Central memory CD8-positive, alpha-beta T cell (primary cell): ENCODE measurements around the gene ZSCAN26.

Source experiments
- ATAC-seq: fragments of 150-1000 bp; cut with Tn5 transposase; replicated peaks from 2 replicates; pipeline ENCODE4 v1.10.0; 2022; ENCODE audit warnings: mild to moderate bottlenecking, moderate FRiP score, moderate number of reproducible peaks; ENCODE audit not compliant: poor library complexity, severe bottlenecking; ENCODE audit errors: extremely low read depth
- DNase-seq, 2 donors: peaks; one replicate each; pipeline ENCODE4 v3.0.0; 2021; ENCODE audit warnings: low spot score in 2 of 2
- H3K27ac Mint-ChIP-seq: one replicate; pipeline ENCODE4 v1.8.0; 2022; ENCODE audit warnings: low read depth, mild to moderate bottlenecking, moderate library complexity, mixed read lengths
- H3K27me3 Mint-ChIP-seq: one replicate; pipeline ENCODE4 v1.8.0; 2022; ENCODE audit warnings: mixed read lengths
- H3K36me3 Mint-ChIP-seq: one replicate; pipeline ENCODE4 v1.8.0; 2022; ENCODE audit warnings: mild to moderate bottlenecking, moderate library complexity, mixed read lengths; ENCODE audit not compliant: insufficient read depth
- H3K4me1 Mint-ChIP-seq: one replicate; pipeline ENCODE4 v1.8.0; 2022; ENCODE audit warnings: mixed read lengths
- H3K4me3 Mint-ChIP-seq: one replicate; pipeline ENCODE4 v1.8.0; 2022; ENCODE audit warnings: mild to moderate bottlenecking, moderate library complexity, mixed read lengths
- H3K9me3 Mint-ChIP-seq: one replicate; pipeline ENCODE4 v1.8.0; 2022; ENCODE audit warnings: mixed read lengths

The ZSCAN26 gene

DNA sequence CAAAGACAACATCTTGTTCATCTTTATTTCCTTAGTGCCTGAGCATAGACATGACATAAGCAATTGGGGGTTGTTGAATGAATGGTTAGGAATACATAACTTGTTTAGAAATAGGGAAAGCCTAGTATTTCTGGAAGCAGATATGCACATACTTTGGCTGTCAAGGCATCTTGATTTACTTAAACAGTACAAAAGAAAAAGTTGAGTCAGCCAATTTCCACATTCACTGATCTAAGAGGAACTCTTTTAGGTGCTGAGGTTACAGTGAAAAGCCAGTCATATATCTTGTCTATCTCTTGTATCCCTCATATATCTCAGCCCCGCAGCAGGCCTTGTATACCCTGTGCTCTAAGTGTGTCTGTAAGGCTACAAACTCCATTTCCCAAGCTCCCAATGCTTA, 26.5 kb upstream of the ZSCAN26 start:
- H3K27me3 Mint-ChIP-seq = no peaks in the 10 kb centered on the region
- peaks cover 7% of the 10 kb centered on the region for H3K36me3 Mint-ChIP-seq
- DNase-seq = no peak
- H3K4me1 Mint-ChIP-seq = peaks cover 8% of the 10 kb centered on the region
- no peak overlapping the region for H3K27ac Mint-ChIP-seq
- ATAC-seq = no peak
- no peak overlapping the region for H3K4me3 Mint-ChIP-seq
- no peaks in the 10 kb centered on the region for H3K9me3 Mint-ChIP-seq

- Mint-ChIP-seq H3K4me1 (peaks cover 8% of the 10 kb centered on the region), H3K4me3 (no peak overlapping the region), H3K36me3 (peaks cover 17% of the 10 kb centered on the region)
These were observed 23.0 kb upstream of the ZSCAN26 start for GRCh38 chr6:28243946-28244345.

GRCh38 chr6:28245206-28245941, 21.6 kb upstream of the ZSCAN26 start:
- no peaks in the 10 kb centered on the region for H3K27me3 Mint-ChIP-seq
- peaks cover 17% of the 10 kb centered on the region for H3K36me3 Mint-ChIP-seq
- H3K9me3 Mint-ChIP-seq = no peaks in the 10 kb centered on the region
- H3K4me3 Mint-ChIP-seq = no peak overlapping the region
- DNase-seq (no peak), ATAC-seq (no peak)
- H3K4me1 Mint-ChIP-seq = peaks cover 12% of the 10 kb centered on the region
- no peak overlapping the region for H3K27ac Mint-ChIP-seq

More at GRCh38 chr6:28243946-28244345, 23.0 kb upstream of the ZSCAN26 start:
- DNase-seq = no peak
- ATAC-seq = no peak
- no peak overlapping the region for H3K27ac Mint-ChIP-seq
- H3K27me3 Mint-ChIP-seq = no peaks in the 10 kb centered on the region
- no peaks in the 10 kb centered on the region for H3K9me3 Mint-ChIP-seq

DNA sequence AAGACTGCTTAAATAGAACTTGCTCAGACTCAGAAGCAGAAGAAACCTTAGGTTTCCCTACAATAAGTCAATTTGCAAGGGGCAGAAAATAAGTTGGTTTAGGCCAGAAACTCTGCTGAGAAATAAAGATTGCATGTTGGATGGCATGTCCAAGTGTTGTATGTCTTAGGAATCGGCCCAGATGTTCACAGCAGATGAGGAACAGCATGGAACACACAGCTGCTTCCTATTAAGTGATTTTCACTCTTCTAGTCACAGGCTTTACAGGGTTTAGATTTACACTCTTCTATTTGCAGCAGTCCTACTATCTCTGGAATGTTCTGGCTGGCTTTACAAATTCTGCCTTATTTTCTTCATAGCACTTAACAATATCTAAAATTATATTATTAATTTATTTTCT, 18.0 kb upstream of the ZSCAN26 start:
- Mint-ChIP-seq H3K9me3 (no peaks in the 10 kb centered on the region), H3K4me1 (peaks cover 24% of the 10 kb centered on the region), H3K4me3 (no peak overlapping the region), H3K27me3 (no peaks in the 10 kb centered on the region), H3K27ac (no peak overlapping the region), H3K36me3 (peaks cover 16% of the 10 kb centered on the region)
- DNase-seq = no peak
- no peak for ATAC-seq

GRCh38 chr6:28250747-28251146, 16.2 kb upstream of the ZSCAN26 start:
- H3K4me1 Mint-ChIP-seq = peaks cover 24% of the 10 kb centered on the region
- no peaks in the 10 kb centered on the region for H3K9me3 Mint-ChIP-seq
- no peaks in the 10 kb centered on the region for H3K27me3 Mint-ChIP-seq
- H3K4me3 Mint-ChIP-seq = peak overlapping the region; percentile 99
- peaks cover 11% of the 10 kb centered on the region for H3K36me3 Mint-ChIP-seq
- no peak for DNase-seq
- no peak for ATAC-seq
- no peak overlapping the region for H3K27ac Mint-ChIP-seq

- peaks cover 4% of the 10 kb centered on the region for H3K36me3 Mint-ChIP-seq
- H3K4me1 Mint-ChIP-seq = peaks cover 24% of the 10 kb centered on the region
- ATAC-seq (peak; percentile 67), DNase-seq (peak in 1 of 2 donors; percentile 22)
- peak overlapping the region; percentile 58 for H3K27ac Mint-ChIP-seq
- H3K4me3 Mint-ChIP-seq = peak overlapping the region; percentile 99
- H3K27me3 Mint-ChIP-seq = no peaks in the 10 kb centered on the region
- no peaks in the 10 kb centered on the region for H3K9me3 Mint-ChIP-seq
These were observed 15.3 kb upstream of the ZSCAN26 start for GRCh38 chr6:28251661-28252008.

DNA sequence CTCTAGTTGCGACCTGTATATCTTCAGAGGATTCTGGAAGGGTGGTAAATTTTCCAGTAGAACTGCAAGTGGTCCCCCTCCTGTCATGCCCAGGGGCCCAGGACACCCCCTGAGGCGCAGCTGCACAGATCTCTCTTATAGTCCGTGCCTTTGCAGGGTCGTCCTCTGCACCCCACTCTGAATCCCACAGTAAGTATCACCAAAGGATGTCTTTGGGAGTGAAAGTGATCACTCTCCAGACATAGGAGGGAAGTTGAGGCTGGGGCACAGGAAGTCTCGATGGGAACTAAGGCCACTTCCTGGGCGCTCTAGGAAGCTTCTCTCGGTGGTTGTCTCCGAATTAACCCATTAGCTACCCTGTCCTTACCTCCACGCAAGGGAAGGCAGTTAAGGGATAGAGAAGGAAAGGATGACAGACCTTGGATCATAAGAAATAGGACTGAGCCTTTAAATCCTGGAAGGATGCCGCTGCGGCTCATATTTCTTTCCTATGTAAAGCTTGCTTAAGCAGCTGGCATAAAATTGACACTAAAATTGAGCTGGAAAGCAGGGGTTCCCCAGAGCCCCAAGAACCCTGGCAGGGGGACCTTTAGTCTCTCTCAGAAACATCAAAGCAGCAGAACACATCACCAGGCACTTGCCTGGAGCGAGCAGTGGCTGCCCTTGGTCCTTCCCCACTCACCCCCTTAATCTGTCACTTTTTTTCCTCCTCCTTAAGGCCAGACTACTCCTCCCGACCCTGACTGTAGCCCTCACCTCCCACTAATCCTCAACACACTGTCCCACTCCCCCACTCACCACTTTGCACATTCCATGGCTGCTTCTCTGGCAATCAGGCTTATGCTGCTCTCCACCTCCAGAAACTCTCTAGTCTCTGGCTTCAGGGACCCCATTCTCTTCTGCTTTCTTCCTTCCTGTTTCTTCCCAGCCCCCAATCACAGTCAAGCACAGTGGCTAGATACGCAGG, 14.7 kb upstream of the ZSCAN26 start, which contains the start of gene ZKSCAN4:
TSS of gene ZKSCAN4 (minus strand) at position 261 of the 967 bp plus-strand sequence. CDS start 289 bp downstream, outside the sequence.
- Mint-ChIP-seq H3K4me3 (peak within 1 kb of the TSS; percentile 99), H3K9me3 (no peaks in the 10 kb centered on the region), H3K4me1 (peaks cover 24% of the 10 kb centered on the region), H3K27me3 (no peaks in the 10 kb centered on the region), H3K36me3 (peaks cover 2% of the 10 kb centered on the region), H3K27ac (peak within 1 kb of the TSS; percentile 58)
- ATAC-seq (peak; percentile 91), DNase-seq (peak; percentile 69 to 71)

DNA sequence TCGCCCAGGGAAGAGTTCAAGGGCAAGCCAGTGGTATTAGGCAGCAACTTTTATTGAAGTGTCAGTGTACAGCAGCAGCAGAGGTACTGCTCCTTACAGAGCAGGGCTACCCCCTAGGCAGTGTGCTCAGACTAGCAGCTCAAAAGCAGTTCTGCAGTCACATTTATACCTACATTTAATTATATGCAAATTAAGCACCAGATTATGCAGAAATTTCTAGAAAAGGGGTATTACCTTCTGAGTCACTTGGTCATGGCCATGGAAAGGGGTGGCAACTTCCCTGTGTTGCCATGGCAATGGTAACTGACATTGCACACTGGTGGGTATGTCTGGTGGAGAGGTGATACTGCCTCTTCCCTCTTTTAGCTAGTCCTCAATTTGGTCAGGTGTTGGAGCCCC, 12.8 kb upstream of the ZSCAN26 start:
- Mint-ChIP-seq H3K27ac (no peak overlapping the region), H3K9me3 (no peaks in the 10 kb centered on the region), H3K4me3 (no peak overlapping the region), H3K36me3 (peaks cover 1% of the 10 kb centered on the region), H3K4me1 (peaks cover 24% of the 10 kb centered on the region), H3K27me3 (peaks cover 12% of the 10 kb centered on the region)
- ATAC-seq = no peak
- DNase-seq = no peak

DNA sequence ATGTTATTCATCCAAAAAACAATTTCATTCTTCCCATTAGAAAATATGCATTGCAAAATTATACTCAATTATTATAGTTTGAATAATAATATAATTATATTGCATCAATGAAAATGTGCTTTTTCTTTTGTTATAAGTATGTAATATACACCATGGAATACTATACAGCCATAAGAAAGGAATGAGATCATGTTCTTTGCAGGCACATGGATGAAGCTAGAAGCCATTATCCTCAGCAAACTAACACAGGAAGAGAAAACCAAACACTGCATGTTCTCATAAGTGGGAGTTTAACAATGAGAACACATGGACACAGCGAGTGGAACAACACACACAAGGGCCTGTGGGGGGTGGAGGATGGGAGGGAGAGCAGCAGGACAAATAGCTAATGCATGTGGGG, 9.9 kb upstream of the ZSCAN26 start:
- H3K4me3 Mint-ChIP-seq = no peak overlapping the region
- DNase-seq (no peak), ATAC-seq (no peak)
- H3K27ac Mint-ChIP-seq = no peak overlapping the region
- H3K36me3 Mint-ChIP-seq = peaks cover under 1% of the 10 kb centered on the region
- peaks cover 8% of the 10 kb centered on the region for H3K4me1 Mint-ChIP-seq
- H3K27me3 Mint-ChIP-seq = peaks cover 33% of the 10 kb centered on the region
- H3K9me3 Mint-ChIP-seq = no peaks in the 10 kb centered on the region

GRCh38 chr6:28258877-28259777, 7.8 kb upstream of the ZSCAN26 start, which contains the start of gene NKAPL:
Gene NKAPL, plus strand, starts transcription at chr6:28259297. Its CDS starts 75 bp downstream, at chr6:28259372.
- no peak within 1 kb of the TSS for H3K27ac Mint-ChIP-seq
- no peaks in the 10 kb centered on the region for H3K9me3 Mint-ChIP-seq
- H3K27me3 Mint-ChIP-seq = peaks cover 33% of the 10 kb centered on the region
- ATAC-seq = no peak
- DNase-seq = no peak
- no peaks in the 10 kb centered on the region for H3K4me1 Mint-ChIP-seq
- H3K4me3 Mint-ChIP-seq = peak within 1 kb of the TSS; percentile 14
- H3K36me3 Mint-ChIP-seq = no peaks in the 10 kb centered on the region

DNA sequence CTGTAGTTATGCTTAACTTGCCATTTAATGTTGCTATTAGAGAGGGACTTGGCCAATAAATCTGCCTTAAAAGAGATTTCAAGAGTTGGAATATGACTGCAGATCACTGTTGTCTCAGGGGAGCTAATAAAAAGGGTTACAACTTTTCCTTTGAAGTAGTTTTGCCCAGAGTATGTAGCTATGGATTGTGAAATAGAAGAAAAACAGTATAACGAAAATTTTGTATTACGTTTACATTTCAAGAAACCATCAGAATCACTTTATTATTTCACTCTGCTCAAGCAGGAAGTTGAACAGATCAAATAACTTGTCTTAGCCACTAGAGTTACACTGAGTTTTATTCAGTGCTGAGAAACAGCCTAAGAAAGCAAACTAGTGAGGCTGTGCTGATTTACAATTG, 3.0 kb upstream of the ZSCAN26 start:
- Mint-ChIP-seq H3K4me3 (no peak overlapping the region), H3K27ac (no peak overlapping the region), H3K27me3 (peaks cover 21% of the 10 kb centered on the region), H3K4me1 (no peaks in the 10 kb centered on the region), H3K36me3 (no peaks in the 10 kb centered on the region), H3K9me3 (no peaks in the 10 kb centered on the region)
- DNase-seq = no peak
- no peak for ATAC-seq

GRCh38 chr6:28264834-28265401, 2.0 kb upstream of the ZSCAN26 start:
- H3K27me3 Mint-ChIP-seq = peaks cover 14% of the 10 kb centered on the region
- H3K27ac Mint-ChIP-seq = no peak overlapping the region
- H3K36me3 Mint-ChIP-seq = no peaks in the 10 kb centered on the region
- no peaks in the 10 kb centered on the region for H3K9me3 Mint-ChIP-seq
- no peak overlapping the region for H3K4me3 Mint-ChIP-seq
- no peaks in the 10 kb centered on the region for H3K4me1 Mint-ChIP-seq
- no peak for DNase-seq
- ATAC-seq = no peak
